Heart left ventricle (tissue), 13 donors: ENCODE results near the gene SORCS1.

ENCODE experiments used
- POLR2A ChIP-seq, 2 donors: fragments of 450-650 bp; IDR thresholded peaks; one replicate each; pipeline ENCODE4 v1.6.1; 2017; ENCODE audit warnings: antibody characterized with exemption in 2 of 2, mild to moderate bottlenecking in 2 of 2, moderate library complexity in 2 of 2
- TF ChIP-seq, protein P1 (sequence below), 12 donors: fragments of 200-600 bp; sonication (generic) in 4 of 12; IDR thresholded peaks; one replicate each; pipeline versions ENCODE4 v1.5.0 to v1.8.0; 2018 to 2022; ENCODE audit warnings: antibody characterized with exemption in 12 of 12, mild to moderate bottlenecking in 5 of 12
- donor health status: ischemic (EF 13 %, LVEDD 7.1; RV severe dilation, severe dysfunction).
- donor health status: DM: no; HTN: yes; CAD: no.
- donor health status: DM: no; HTN: no; CAD: no.
- donor health status: ischemic (EF 25% LVEDD 6.9; RV normal size, moderate dysfunction).
- donor health status: ischemic (EF 25% LVEDD 5.7; RV mildly dilated, moderate dysfunction).
- donor health status: ischemic (EF 35%, LVEDD 5.7; RV mildly dilated, moderate dysfunction).
- donor health status: nonischemic (EF 11% LVEDD 7.7; RV severe dilation, severe dysfunction).
- donor health status: DM: yes; HTN: yes; CAD: no.
- donor health status: PGD.
- donor health status: ischemic (EF 29% LVEDD 5.4; RV normal size, mild dysfunction).
- donor health status: nonischemic (EF 23%, LVEDD 6.1; RV moderate dilation, normal function).

DNA sequence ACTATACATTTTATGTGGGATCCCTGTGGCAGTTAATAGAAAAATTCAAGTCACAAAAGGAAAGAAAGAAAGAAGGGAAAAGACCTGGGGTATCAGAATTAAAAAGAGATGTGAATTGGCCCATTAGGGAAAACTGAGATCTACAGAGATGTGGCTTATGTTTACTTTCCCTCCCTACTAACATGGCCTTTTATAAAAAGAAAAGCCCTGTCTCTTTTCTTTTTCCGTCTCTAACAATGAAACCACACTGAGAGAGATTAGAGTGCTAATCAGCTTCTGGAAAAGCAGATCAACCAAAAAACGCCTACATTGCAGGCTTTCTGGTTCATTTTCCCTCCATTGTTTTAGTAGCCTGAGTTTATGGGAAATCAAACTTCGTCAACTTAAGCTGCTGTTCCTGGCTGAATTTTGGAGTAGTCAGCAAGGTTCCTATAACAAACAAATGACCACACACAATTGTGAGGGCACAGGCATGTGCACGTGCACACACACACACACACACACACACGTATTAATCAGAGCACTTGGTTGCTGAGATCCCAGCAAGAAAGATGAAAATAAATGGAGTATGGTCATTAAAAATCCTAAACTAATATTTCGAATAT, 235.1 kb downstream of the SORCS1 start:
- TF ChIP-seq, protein P1, sequence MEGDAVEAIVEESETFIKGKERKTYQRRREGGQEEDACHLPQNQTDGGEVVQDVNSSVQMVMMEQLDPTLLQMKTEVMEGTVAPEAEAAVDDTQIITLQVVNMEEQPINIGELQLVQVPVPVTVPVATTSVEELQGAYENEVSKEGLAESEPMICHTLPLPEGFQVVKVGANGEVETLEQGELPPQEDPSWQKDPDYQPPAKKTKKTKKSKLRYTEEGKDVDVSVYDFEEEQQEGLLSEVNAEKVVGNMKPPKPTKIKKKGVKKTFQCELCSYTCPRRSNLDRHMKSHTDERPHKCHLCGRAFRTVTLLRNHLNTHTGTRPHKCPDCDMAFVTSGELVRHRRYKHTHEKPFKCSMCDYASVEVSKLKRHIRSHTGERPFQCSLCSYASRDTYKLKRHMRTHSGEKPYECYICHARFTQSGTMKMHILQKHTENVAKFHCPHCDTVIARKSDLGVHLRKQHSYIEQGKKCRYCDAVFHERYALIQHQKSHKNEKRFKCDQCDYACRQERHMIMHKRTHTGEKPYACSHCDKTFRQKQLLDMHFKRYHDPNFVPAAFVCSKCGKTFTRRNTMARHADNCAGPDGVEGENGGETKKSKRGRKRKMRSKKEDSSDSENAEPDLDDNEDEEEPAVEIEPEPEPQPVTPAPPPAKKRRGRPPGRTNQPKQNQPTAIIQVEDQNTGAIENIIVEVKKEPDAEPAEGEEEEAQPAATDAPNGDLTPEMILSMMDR (IDR thresholded peaks at IDR 0.05): no peak
- no peak for TF ChIP-seq POLR2A (IDR thresholded peaks at IDR 0.05)
